ENCODE results near the gene PRKAG3. TPM values are rescaled to one million over a fixed set of nuclear protein-coding genes. Genes with fewer than 3 reads are reported as not detected.

The PRKAG3 gene
- total and polyA plus RNA-seq, 9 of the 15 experiments (the other 6 are each of a cell fraction or from before 2014, with no cell fraction given) = not detected

GRCh38 chr2:218782528-218782844 lies 49.1 kb downstream of the PRKAG3 start:
- in situ Hi-C loops (cut with MboI) (no loop called here), intact Hi-C loops (cut with micrococcal nuclease) (no loop called here)
- no peaks in the 10 kb centered on the region for H4K20me1 ChIP-seq (replicated peaks; ENCODE audit: control insufficient read depth, insufficient read depth, low read length)
- no peaks in the 10 kb centered on the region for H3K9me1 ChIP-seq (ENCODE audit: control insufficient read depth, insufficient read depth, low read length)
- ATAC-seq (no peak), FAIRE-seq (no peak), DNase-seq (ENCODE audit: extremely low read depth in 1 of 4, low spot score in 3 of 4) (no peak)
- no peak overlapping the region for H3K4me2 ChIP-seq (ENCODE audit: insufficient read depth, low read length)
- H3K4me3 ChIP-seq = no peak overlapping the region
- BruUV-seq (replicated peaks) = no TSS peak
- H3K4me1 ChIP-seq (replicated peaks in 1 of 2; ENCODE audit: control insufficient read depth in 2 of 2, insufficient read depth in 2 of 2, low read length in 2 of 2) = peaks cover 0 to 8% of the 10 kb centered on the region in 2 experiments; a peak in 2 of 5 replicates
- H3K27me3 ChIP-seq (ENCODE audit: control insufficient read depth in 2 of 2, insufficient read depth in 2 of 2, low read length in 2 of 2) = peaks cover 8 to 33% of the 10 kb centered on the region in 2 experiments; a peak in 4 of 5 replicates
- no peaks in the 10 kb centered on the region for H3K36me3 ChIP-seq (ENCODE audit: control insufficient read depth, insufficient read depth, low read length)
- H3K9me3 ChIP-seq (replicated peaks; ENCODE audit: control insufficient read depth, insufficient read depth, low read depth, low read length) = no peaks in the 10 kb centered on the region
- no peak overlapping the region for H3K27ac ChIP-seq (ENCODE audit: extremely low read depth, low read depth, low read length)
- 17% methylated on average over 6 of the region's 6 CpGs for WGBS (ENCODE audit: insufficient coverage, low coverage, missing lambda C conversion rate)
- ChIA-PET POLR2A (interaction anchor here (0.6 to 0.7 kb wide), 3 partner anchors 34 to 506 kb away, joined by 3 to 4 read pairs (median 3); no protein-coding TSS in a partner anchor), CTCF (ENCODE audit: low intra/inter-chr PET ratio) (no interaction called here)
- H2AFZ ChIP-seq (ENCODE audit: low read depth, low read length) = no peak overlapping the region
- H3K79me2 ChIP-seq (ENCODE audit: control insufficient read depth, insufficient read depth, low read length) = no peaks in the 10 kb centered on the region
- TF ChIP-seq GABPB2 (CRISPR knock-in tag; conservative IDR thresholded peaks at IDR 0.05) = no peak
- no peak for TF ChIP-seq IFI16 (CRISPR knock-in tag; IDR thresholded peaks at IDR 0.05)
- TF ChIP-seq SP1 (CRISPR knock-in tag; IDR thresholded peaks at IDR 0.05) = no peak
- TF ChIP-seq BRF1 (IDR thresholded peaks at IDR 0.05; ENCODE audit: borderline replicate concordance, extremely low read depth, insufficient read length) = no peak
- TF ChIP-seq DPF2 (IDR thresholded peaks at IDR 0.05) = no peak
- no peak for TF ChIP-seq ZNF263 (CRISPR knock-in tag; IDR thresholded peaks at IDR 0.05; ENCODE audit: borderline replicate concordance)
- no peak for TF ChIP-seq MTA1 (IDR thresholded peaks at IDR 0.05; ENCODE audit: borderline replicate concordance)
- TF ChIP-seq EWSR1 (IDR thresholded peaks at IDR 0.05; ENCODE audit: borderline replicate concordance, low read depth, partially characterized antibody) = no peak
- no peak for TF ChIP-seq MTA2 (IDR thresholded peaks at IDR 0.05; ENCODE audit: low read depth)
- TF ChIP-seq HDAC8 (tag; IDR thresholded peaks at IDR 0.05) = no peak
- no peak for TF ChIP-seq TEAD4 (IDR thresholded peaks at IDR 0.05; ENCODE audit: low read length)
- no peak for TF ChIP-seq TEAD4 (CRISPR knock-in tag; IDR thresholded peaks at IDR 0.05; ENCODE audit: borderline replicate concordance)
- H3K9ac ChIP-seq (ENCODE audit: insufficient read depth in 1 of 2, low read depth in 2 of 2, low read length in 2 of 2) = no peak overlapping the region

Measured in K562 (cell line).